KG1 (cell line): ENCODE results near the gene TACC2.
"Not testable (repeated sequence)": the region's sequence is repeated elsewhere in the genome, so short reads cannot be mapped to it uniquely, and the experiment has no call there.

Experiments used
- DNase-seq: peaks from one replicate; lab custom pipeline; 2025; lab: John Stamatoyannopoulos, UW

Gene TACC2

DNA sequence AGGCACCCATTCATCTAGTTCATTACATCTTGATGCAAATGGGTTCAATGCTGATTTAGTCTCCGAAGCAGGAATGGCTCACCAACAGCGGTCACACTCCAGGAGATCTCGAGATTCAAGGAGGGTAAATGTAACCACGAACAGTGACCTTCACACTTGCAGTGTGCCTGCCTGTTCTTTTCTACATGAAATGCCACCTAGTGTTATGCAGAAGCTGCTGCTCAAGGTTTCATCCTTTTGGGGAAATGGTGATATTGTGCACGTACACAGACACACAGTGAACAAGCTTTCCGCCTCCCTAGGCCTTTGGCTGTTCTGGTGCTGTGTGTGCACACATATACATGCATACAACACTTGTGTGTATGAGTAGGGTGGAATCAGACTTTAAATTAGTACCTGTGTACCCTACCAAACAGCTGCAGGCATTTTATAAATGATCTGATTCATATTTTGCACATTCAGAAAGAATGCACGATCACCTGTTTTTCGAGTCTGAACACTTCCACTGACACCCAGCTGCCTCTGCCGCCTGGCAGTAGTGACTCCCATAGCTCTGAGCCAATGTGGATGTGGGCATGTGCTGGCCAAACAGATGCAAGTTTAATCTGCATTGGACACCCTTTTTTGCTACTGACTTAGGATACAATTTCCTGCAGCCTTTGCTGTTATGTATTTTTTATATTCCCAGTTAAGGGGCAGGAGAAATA lies 100.5 kb downstream of the TACC2 start:
- DNase-seq, result no peak

- no peak for DNase-seq
Observed at GRCh38 chr10:122091722-122092121, 102.8 kb downstream of the TACC2 start.

DNA sequence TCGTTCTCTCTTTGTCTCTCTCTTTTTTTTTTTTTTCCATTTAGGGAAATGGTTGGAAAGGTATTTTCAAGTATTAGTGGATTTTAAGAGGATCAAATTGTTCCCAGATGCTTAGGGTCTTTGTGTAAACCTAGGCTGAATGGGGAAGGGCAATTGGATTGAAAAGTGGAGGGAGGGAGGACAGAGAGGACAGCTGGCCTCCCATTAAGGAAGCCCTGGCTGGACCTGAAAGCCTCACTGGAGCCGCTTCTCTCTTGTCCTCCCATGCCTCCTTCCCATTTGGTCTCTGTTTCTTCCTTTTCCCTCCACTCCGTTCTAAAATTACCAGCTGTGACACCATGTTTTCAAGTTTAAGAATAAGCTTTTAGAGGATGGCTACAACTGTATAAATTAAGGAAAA lies 104.1 kb downstream of the TACC2 start:
- no peak for DNase-seq

GRCh38 chr10:122096181-122096580 lies 107.2 kb downstream of the TACC2 start:
- not testable (repeated sequence) for DNase-seq

GRCh38 chr10:122096705-122097104 lies 107.7 kb downstream of the TACC2 start:
- DNase-seq, result no peak

GRCh38 chr10:122097935-122098334 lies 109.0 kb downstream of the TACC2 start:
- DNase-seq, result no peak

- no peak for DNase-seq
Observed at GRCh38 chr10:122098924-122099323, 110.0 kb downstream of the TACC2 start.

GRCh38 chr10:122099562-122099961 lies 110.6 kb downstream of the TACC2 start:
- DNase-seq, result no peak

DNA sequence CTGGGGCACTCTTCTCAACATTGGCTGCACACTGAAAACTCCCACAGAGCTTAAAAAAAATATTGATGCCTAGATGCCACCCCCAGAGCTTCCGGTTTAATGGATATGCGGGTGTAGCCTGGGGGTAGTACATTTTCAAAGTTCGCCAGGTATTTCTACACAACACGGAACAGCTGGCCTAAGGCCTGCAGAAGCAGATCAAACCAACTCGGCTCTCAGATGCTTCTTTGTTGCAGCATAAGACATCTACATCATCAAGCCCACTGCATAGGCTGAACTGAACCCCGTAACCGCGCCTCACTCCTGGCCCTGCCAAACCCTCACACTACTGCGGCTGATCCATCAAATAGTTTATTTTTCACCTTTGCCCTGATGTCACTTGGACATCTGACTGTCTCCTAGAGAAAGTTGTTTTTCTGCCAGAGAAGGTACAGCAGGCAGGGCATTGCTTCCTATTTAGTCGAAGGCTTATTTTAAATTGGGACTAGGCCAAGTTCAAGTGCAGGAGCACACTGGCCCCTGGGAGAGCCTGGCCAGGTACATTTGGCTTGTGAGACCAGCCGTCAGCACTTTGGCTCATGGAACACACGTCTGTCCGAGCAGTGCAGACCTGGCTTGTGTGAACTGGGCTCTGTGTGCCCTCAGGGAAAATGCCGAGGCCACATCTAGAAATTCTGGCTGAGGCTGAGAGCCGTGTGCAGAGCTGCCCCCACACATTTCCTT lies 113.3 kb downstream of the TACC2 start:
- DNase-seq, result no peak

GRCh38 chr10:122102869-122103525 lies 114.0 kb downstream of the TACC2 start:
- no peak for DNase-seq

GRCh38 chr10:122103592-122103991 lies 114.6 kb downstream of the TACC2 start:
- DNase-seq, result no peak

- not testable (repeated sequence) for DNase-seq
Observed at GRCh38 chr10:122108786-122109185, 119.8 kb downstream of the TACC2 start.

DNA sequence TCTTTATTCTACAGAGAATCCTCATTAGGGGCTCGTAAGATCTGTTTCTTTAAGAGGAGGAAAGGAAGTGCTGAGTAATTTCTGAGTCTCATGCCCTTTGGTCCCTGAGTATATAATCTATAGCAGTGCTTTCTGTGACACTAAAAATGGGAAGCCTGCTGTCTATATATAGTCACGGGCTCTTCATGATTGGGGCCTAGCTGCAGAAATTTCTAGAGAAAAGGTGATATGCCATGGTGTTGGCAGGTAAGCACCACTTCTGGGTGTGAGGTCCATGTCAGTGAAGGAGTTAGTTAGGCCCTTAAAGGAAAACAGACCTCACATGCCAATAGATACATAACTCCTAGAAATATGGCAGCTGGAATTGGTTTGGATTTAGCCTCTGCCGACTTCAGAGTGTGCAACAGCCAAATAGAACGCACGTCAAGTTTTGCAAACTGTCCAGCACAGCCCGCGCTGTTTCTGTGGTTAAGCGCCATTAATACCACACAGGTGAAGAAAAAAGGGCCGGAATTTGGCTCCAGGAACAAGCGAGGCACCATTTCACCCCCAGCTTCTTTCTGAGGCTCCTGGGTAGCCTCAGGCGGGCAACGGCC lies 123.2 kb downstream of the TACC2 start:
- no peak for DNase-seq

DNA sequence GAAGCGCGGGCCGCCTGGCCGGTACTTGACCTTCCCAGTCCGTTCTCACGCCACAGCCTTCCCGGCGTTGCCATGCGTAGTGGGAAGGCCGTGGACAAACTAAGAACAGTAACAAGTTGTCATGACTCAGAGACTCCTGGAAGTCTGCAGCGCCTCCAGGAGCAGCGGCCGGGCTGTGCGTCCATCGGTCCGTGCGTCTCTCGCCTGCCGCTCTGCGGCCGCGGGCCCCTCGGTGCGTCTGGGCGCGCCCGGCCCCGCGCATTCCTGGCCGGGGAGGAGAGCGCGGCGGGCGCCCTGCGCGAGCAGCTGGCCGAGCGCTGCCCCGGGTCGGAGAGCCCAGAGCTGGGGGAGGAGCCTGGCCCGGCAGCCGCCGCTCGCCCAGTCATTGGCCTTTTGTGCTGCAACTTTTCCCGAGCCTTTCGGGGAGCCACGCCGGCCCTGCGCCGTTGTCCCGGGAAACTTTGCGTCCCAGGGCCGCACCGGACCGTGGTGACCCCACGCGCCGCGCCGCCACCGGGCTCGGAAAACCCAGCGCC lies 123.7 kb downstream of the TACC2 start:
- no peak for DNase-seq

DNA sequence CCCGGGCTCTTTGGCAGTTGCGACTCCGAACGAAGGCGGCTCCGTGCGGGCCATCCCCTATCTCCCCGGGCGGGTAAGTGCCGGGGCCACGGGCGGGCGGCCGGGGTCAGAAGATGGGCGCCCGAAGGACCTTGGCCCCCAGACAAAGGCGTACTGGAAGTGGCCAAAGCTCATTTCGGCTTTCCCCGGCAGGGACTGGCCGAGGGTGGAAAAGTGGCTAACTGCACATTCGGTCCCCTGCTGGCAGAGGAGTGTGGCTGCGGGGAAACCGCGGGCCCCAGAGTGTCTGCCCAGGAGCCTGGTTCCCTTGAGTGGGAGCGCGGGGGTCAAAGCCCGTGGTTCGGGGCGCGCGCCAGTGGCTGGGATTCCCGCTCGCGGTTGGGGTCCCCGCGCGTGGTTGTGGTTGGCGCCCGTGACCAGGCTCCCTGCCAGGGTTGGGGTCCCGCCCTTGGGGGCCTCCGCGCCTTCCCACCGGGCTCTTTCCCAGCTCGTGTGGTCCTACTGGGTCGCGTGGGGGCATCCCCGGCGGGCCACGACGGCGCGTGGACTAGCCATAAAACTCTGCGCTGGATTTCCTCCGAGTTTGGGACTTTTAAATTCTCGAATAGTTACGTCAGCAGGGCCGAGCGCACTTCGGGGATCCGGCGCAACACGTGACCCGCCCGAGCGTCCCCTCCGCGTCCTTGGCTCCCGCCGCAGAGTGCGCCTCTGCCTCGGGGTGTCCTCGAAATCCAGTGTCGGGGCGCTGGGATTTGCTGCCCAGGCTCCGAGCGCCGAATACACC lies 124.4 kb downstream of the TACC2 start:
- DNase-seq, result no peak

DNA sequence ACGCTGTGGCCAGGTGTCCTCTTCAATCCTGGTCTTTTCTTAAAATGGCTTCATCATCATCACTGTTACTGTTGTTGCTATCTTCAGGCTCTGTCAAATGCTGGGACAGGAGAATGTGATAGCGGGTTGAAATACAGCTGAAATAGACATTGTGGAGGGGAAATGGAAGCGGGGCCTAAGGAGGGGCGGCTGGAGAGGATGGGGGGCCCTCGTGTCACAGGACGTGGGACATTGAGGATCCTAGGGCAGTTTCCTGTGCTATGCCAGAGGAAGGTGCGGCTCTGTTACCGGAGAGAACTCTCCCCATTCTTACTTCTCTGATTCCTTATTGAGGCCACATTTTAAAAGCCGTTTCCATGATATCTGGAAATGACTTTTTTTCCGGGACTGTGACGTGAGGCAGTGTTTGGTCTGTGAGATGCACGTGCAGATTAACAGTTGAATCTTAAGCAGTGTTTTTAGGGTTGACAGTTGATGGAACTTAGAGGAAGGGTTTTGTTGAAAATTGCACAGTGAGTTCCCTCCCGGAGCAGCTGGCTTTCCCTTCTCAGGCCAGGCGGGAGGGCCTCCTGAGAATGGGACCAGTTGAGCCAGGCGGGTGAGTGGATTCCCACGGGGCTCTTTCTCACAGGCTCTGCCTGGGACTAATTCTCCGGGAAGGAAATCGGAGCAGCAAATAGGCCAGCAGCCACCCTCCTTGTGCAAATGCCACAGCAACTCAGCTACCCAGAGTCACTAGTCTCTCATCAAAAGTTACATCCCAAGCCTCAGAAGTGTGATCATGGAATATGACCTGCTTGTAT lies 125.2 kb downstream of the TACC2 start:
- no peak for DNase-seq

GRCh38 chr10:122115874-122116273 lies 126.9 kb downstream of the TACC2 start:
- DNase-seq, result no peak

DNA sequence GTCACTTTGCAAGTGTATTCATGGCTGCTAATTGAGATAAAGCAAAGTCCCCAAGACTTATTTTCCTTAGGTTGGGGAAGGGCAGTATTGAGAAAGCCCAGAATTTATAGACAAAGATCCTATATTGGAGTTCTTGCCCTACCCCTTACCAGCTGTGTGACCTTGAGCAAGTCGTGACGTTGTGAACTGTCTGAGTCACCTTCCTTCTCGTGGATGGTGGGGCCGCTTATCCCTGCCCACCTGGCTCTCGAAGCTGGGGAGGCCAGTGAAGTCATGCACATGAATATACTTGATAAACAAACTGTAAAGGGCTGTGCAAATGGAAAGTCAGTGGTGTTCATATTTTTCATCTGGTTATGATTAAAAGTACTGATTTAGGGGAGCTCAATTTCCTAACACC lies 127.4 kb downstream of the TACC2 start:
- DNase-seq, result no peak

- no peak for DNase-seq
Observed at GRCh38 chr10:122117475-122117874, 128.5 kb downstream of the TACC2 start.

DNA sequence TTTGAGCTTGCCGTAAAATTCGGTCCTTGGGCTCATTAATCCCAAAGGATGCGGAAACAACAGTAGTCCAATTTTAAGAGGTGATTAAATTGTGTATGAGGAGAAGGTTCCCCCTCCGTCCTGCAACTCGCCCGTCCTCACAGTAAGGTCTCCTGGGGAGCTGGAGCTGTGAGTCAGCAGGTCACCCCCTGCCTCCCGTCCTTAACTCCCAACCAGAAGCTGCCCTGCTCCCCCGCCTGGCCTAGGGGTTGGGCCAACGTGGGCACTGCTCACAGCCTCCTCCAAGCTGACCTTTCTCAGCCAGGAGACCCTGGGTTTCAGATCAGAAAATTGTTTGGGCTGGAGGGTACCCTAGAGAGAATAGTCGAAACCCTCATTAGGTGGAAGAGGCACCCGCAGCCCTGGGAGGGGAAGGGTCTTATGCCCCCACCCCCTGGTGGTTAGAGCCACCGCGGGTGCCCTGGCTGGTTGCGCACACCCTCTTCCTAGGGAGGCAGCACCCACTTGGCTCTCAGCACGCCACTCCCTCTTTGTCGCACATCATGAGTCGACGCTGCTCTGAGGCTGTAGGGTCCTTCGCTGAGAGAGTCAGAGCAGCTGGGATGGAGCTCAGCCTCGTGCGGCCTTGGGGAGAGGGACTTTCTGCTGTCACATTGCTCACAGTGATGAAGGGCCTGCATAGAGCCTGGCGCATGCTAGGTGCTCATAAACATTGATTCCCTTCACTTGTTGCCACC lies 131.2 kb downstream of the TACC2 start:
- DNase-seq, result no peak
